ENCODE results near the gene SYNJ2.

DNA sequence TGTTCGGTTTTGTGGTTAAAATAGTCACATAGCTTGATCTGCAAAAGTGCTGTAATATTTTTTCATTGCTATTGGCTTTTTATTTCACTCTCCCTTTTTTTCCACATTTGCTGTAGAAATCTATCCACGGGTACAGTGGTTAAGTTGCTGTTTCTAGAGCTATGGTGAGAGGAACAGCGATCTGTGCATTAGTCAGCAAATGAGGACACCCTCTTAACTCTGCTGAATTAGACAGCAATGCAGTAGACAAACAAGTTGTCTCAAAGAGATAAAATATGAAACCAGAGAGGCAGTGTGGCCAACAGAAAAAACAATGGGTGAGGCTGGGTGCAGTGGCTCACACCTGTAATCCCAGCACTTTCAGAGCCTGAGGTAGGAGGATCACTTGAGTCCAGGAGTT is 17.6 kb upstream of the SYNJ2 start:
- no peak for TF ChIP-seq YY1 (IDR thresholded peaks at IDR 0.05; ENCODE audit: low read depth)
- no peak for TF ChIP-seq EP300 (IDR thresholded peaks at IDR 0.05; ENCODE audit: borderline replicate concordance)
- TF ChIP-seq TAF1 (IDR thresholded peaks at IDR 0.05; ENCODE audit: low read depth), result no peak
- TF ChIP-seq CEBPB (IDR thresholded peaks at IDR 0.05), result no peak
- TF ChIP-seq, protein P1, sequence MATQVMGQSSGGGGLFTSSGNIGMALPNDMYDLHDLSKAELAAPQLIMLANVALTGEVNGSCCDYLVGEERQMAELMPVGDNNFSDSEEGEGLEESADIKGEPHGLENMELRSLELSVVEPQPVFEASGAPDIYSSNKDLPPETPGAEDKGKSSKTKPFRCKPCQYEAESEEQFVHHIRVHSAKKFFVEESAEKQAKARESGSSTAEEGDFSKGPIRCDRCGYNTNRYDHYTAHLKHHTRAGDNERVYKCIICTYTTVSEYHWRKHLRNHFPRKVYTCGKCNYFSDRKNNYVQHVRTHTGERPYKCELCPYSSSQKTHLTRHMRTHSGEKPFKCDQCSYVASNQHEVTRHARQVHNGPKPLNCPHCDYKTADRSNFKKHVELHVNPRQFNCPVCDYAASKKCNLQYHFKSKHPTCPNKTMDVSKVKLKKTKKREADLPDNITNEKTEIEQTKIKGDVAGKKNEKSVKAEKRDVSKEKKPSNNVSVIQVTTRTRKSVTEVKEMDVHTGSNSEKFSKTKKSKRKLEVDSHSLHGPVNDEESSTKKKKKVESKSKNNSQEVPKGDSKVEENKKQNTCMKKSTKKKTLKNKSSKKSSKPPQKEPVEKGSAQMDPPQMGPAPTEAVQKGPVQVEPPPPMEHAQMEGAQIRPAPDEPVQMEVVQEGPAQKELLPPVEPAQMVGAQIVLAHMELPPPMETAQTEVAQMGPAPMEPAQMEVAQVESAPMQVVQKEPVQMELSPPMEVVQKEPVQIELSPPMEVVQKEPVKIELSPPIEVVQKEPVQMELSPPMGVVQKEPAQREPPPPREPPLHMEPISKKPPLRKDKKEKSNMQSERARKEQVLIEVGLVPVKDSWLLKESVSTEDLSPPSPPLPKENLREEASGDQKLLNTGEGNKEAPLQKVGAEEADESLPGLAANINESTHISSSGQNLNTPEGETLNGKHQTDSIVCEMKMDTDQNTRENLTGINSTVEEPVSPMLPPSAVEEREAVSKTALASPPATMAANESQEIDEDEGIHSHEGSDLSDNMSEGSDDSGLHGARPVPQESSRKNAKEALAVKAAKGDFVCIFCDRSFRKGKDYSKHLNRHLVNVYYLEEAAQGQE (IDR thresholded peaks at IDR 0.05; ENCODE audit: low read depth), result no peak
- TF ChIP-seq, protein P2, sequence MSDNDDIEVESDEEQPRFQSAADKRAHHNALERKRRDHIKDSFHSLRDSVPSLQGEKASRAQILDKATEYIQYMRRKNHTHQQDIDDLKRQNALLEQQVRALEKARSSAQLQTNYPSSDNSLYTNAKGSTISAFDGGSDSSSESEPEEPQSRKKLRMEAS (IDR thresholded peaks at IDR 0.05), result no peak
- TF ChIP-seq, protein P3, sequence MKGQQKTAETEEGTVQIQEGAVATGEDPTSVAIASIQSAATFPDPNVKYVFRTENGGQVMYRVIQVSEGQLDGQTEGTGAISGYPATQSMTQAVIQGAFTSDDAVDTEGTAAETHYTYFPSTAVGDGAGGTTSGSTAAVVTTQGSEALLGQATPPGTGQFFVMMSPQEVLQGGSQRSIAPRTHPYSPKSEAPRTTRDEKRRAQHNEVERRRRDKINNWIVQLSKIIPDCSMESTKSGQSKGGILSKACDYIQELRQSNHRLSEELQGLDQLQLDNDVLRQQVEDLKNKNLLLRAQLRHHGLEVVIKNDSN (IDR thresholded peaks at IDR 0.05), result no peak
- no peak for TF ChIP-seq FOXM1 (IDR thresholded peaks at IDR 0.05; ENCODE audit: borderline replicate concordance, low read depth)

All from Ishikawa (cell line).